K562 (cell line): Measurements from ENCODE around the gene ACY1.

ENCODE experiments used
- CTCF ChIP-seq, 3 experiments: IDR thresholded peaks in 2 of 3; conservative IDR thresholded peaks in 1 of 3; 2 replicates each; pipeline ENCODE4 v1.5.1; 2011 to 2012; ENCODE audit warnings: low read length in 3 of 3, mild to moderate bottlenecking in 3 of 3, control low read depth in 2 of 3, improper control_type of control experiment in 1 of 3, inconsistent platforms in 1 of 3, low read depth in 1 of 3, mixed read lengths in 1 of 3, moderate library complexity in 1 of 3; ENCODE audit not compliant: insufficient read depth in 2 of 3
- JUN ChIP-seq, 2 experiments: sonication (generic) in 1 of 2; formaldehyde crosslinking in 1 of 2; IDR thresholded peaks; 2 replicates each; pipeline versions ENCODE4 v1.6.1 to v1.8.0; 2012 to 2022; ENCODE audit warnings: borderline replicate concordance in 2 of 2, mild to moderate bottlenecking in 2 of 2, improper control_type of control experiment in 1 of 2, low read depth in 1 of 2, low read length in 1 of 2, missing genetic modification reagents in 1 of 2
- MAFK ChIP-seq: IDR thresholded peaks from 2 replicates; pipeline ENCODE4 v1.6.1; 2011; ENCODE audit warnings: low read length, improper control_type of control experiment
- NFE2L1 ChIP-seq: fragments of 450-650 bp; IDR thresholded peaks from 2 replicates; pipeline ENCODE4 v1.6.1; 2016; ENCODE audit warnings: missing genetic modification characterization, low read depth, mild to moderate bottlenecking, missing compliant biosample characterization, moderate library complexity, borderline replicate concordance
- POLR2A ChIP-seq: fragments of 450-650 bp; conservative IDR thresholded peaks from 2 replicates; pipeline ENCODE4 v1.6.1; 2016
- POLR2AphosphoS5 ChIP-seq: IDR thresholded peaks from 2 replicates; pipeline ENCODE4 v1.6.1; 2011; ENCODE audit warnings: mild to moderate bottlenecking, low read depth, low read length, moderate library complexity; ENCODE audit not compliant: control insufficient read depth, insufficient read depth
- TCF7L2 ChIP-seq: fragments of 150-350 bp; IDR thresholded peaks from 2 replicates; pipeline ENCODE4 v1.6.1; 2016; ENCODE audit warnings: low read depth, mild to moderate bottlenecking, low read length, moderate library complexity
- TEAD1 ChIP-seq, 2 experiments: fragments of 450-650 bp in 1 of 2; sonication (generic) in 1 of 2; formaldehyde crosslinking; IDR thresholded peaks; 2 replicates each; pipeline versions ENCODE4 v1.4.0 to v1.8.0; 2020 to 2022; ENCODE audit warnings: mild to moderate bottlenecking in 2 of 2, missing genetic modification reagents in 1 of 2
- U2AF2 ChIP-seq: fragments of 200-400 bp; formaldehyde crosslinking; optimal IDR thresholded peaks from 2 replicates; pipeline ENCODE3; 2017; ENCODE audit warnings: low read depth, mild to moderate bottlenecking, low read length
- ZKSCAN8 ChIP-seq: fragments of 200-800 bp; sonication (Bioruptor generic); IDR thresholded peaks from 2 replicates; pipeline ENCODE4 v1.6.1; 2016; ENCODE audit warnings: missing genetic modification characterization, missing compliant biosample characterization

GRCh38 chr3:52010431-52010830, 27.1 kb downstream of the ACY1 start:
- TF ChIP-seq NFE2L1 (tag), result no peak
- no peak for TF ChIP-seq CTCF (IDR thresholded peaks at IDR 0.05 in 2 of 3, conservative IDR thresholded peaks at IDR 0.05 in 1 of 3; ENCODE audit: insufficient read depth in 2 of 3, low read depth in 1 of 3, low read length in 3 of 3)
- no peak for TF ChIP-seq POLR2AphosphoS5
- TF ChIP-seq MAFK, result no peak
- TF ChIP-seq U2AF2, result no peak
- no peak for TF ChIP-seq JUN (IDR thresholded peaks at IDR 0.05; ENCODE audit: borderline replicate concordance, low read depth, low read length)
- no peak for TF ChIP-seq JUN (CRISPR knock-in tag; IDR thresholded peaks at IDR 0.05; ENCODE audit: borderline replicate concordance)
- no peak for TF ChIP-seq TCF7L2
- TF ChIP-seq TEAD1 (CRISPR knock-in tag; IDR thresholded peaks at IDR 0.05), result no peak
- no peak for TF ChIP-seq ZKSCAN8 (CRISPR knock-in tag)
- TF ChIP-seq POLR2A, result no peak
